Hepatocyte (in vitro differentiated cells): ENCODE data around the gene BCL2. TPM values are rescaled to one million over a fixed set of nuclear protein-coding genes. Genes with fewer than 3 reads are reported as not detected.

ENCODE experiments used
- DNase-seq: peaks from one replicate; pipeline ENCODE4 v3.0.0-alpha.2; 2016; ENCODE audit warnings: low spot score
- H2AFZ ChIP-seq: fragments of 200-600 bp; sonication (generic); 2 replicates; pipeline ENCODE4 v1.6.0; 2016; ENCODE audit warnings: antibody characterized with exemption, mild to moderate bottlenecking
- H3K27ac ChIP-seq: fragments of 200-600 bp; sonication (generic); 2 replicates; pipeline ENCODE4 v1.5.1; 2016; ENCODE audit warnings: mild to moderate bottlenecking
- H3K27me3 ChIP-seq: fragments of 200-600 bp; sonication (generic); 2 replicates; pipeline ENCODE4 v1.6.1; 2016
- H3K36me3 ChIP-seq: fragments of 200-600 bp; sonication (generic); replicated peaks from 2 replicates; pipeline ENCODE4 v1.5.1; 2016; ENCODE audit warnings: low read depth; ENCODE audit not compliant: insufficient read depth
- H3K4me1 ChIP-seq: fragments of 200-600 bp; sonication (generic); 2 replicates; pipeline ENCODE4 v1.5.1; 2016; ENCODE audit warnings: mild to moderate bottlenecking, moderate library complexity; ENCODE audit not compliant: insufficient read depth
- H3K4me2 ChIP-seq: fragments of 200-600 bp; sonication (generic); 2 replicates; pipeline ENCODE4 v1.6.0; 2016
- H3K4me3 ChIP-seq: fragments of 200-600 bp; sonication (generic); 2 replicates; pipeline ENCODE4 v1.5.1; 2016; ENCODE audit warnings: mild to moderate bottlenecking
- H3K79me2 ChIP-seq: fragments of 200-600 bp; sonication (generic); 2 replicates; pipeline ENCODE4 v1.6.0; 2017; ENCODE audit warnings: mild to moderate bottlenecking
- H3K9me2 ChIP-seq: fragments of 200-600 bp; sonication (generic); replicated peaks from 2 replicates; pipeline ENCODE4 v1.6.0; 2017; ENCODE audit warnings: mild to moderate bottlenecking; ENCODE audit not compliant: insufficient read depth
- H3K9me3 ChIP-seq: fragments of 200-600 bp; sonication (generic); 2 replicates; pipeline ENCODE4 v1.5.1; 2016; ENCODE audit warnings: low read depth, mild to moderate bottlenecking
- H4K20me1 ChIP-seq: fragments of 200-600 bp; sonication (generic); 2 replicates; pipeline ENCODE4 v1.6.0; 2016; ENCODE audit warnings: mild to moderate bottlenecking; ENCODE audit not compliant: insufficient read depth, poor library complexity, severe bottlenecking
- CTCF ChIP-seq: fragments of 200-600 bp; sonication (generic); IDR thresholded peaks from 2 replicates; pipeline ENCODE4 v1.5.1; 2016; ENCODE audit warnings: antibody characterized with exemption, mild to moderate bottlenecking; ENCODE audit not compliant: poor library complexity
- EZH2 ChIP-seq: fragments of 200-600 bp; sonication (generic); IDR thresholded peaks from 2 replicates; pipeline ENCODE4 v1.6.1; 2016; ENCODE audit warnings: antibody characterized with exemption, mild to moderate bottlenecking, borderline replicate concordance
- EZH2phosphoT487 ChIP-seq: fragments of 200-600 bp; sonication (generic); IDR thresholded peaks from one replicate; pipeline ENCODE4 v1.6.1; 2018; ENCODE audit warnings: antibody characterized with exemption, mild to moderate bottlenecking, low read depth, moderate library complexity; ENCODE audit not compliant: unreplicated experiment, severe bottlenecking
- WGBS: methylation state at CpG from one replicate; pipeline ENCODE4 v1.1.6; 2016; ENCODE audit warnings: low lambda C conversion rate; ENCODE audit errors: missing lambda C conversion rate; 5-methylcytosine and 5-hydroxymethylcytosine counted together
- polyA plus RNA-seq: library from polyadenylated mRNA; unstranded; fragments of >200 nt; fragmentation: Nextera tagmentation; extraction: Ambion mirVana; gene quantifications from 2 replicates; pipeline ENCODE4 v1.2.1, GENCODE V29; 2016
- total RNA-seq: library from RNA; depleted of rRNA; stranded (reverse); fragments of >200 nt; gene quantifications from 2 replicates; pipeline ENCODE4 v1.2.3, GENCODE V29; 2014

Gene BCL2
- total and polyA plus RNA-seq, 2 experiments from 2014 or later = 1.0 to 11.4 TPM

GRCh38 chr18:63091671-63092364 lies 227.8 kb downstream of the BCL2 start:
- 100% methylated on average over 4 of the region's 4 CpGs for whole genome bisulfite sequencing
- H2AFZ ChIP-seq = no peak overlapping the region
- no peak for DNase-seq
- no peak overlapping the region for H3K4me2 ChIP-seq
- TF ChIP-seq EZH2 (no peak), CTCF (no peak), EZH2phosphoT487 (no peak)
- no peaks in the 10 kb centered on the region for H3K9me3 ChIP-seq
- no peaks in the 10 kb centered on the region for H3K9me2 ChIP-seq
- no peaks in the 10 kb centered on the region for H3K79me2 ChIP-seq
- no peak overlapping the region for H3K27ac ChIP-seq
- H3K36me3 ChIP-seq = no peaks in the 10 kb centered on the region
- no peaks in the 10 kb centered on the region for H4K20me1 ChIP-seq
- H3K4me1 ChIP-seq = peaks cover 9% of the 10 kb centered on the region
- no peaks in the 10 kb centered on the region for H3K27me3 ChIP-seq
- H3K4me3 ChIP-seq = no peak overlapping the region

GRCh38 chr18:63090334-63090733 lies 229.2 kb downstream of the BCL2 start:
- no peak overlapping the region for H3K4me2 ChIP-seq
- no peaks in the 10 kb centered on the region for H3K27me3 ChIP-seq
- WGBS = 37% methylated on average over 12 of the region's 12 CpGs
- peak; percentile 26 for DNase-seq
- no peak overlapping the region for H3K4me3 ChIP-seq
- no peaks in the 10 kb centered on the region for H3K36me3 ChIP-seq
- H4K20me1 ChIP-seq = no peaks in the 10 kb centered on the region
- TF ChIP-seq EZH2 (no peak), CTCF (no peak), EZH2phosphoT487 (no peak)
- H3K79me2 ChIP-seq = no peaks in the 10 kb centered on the region
- H3K27ac ChIP-seq = no peak overlapping the region
- peaks cover 9% of the 10 kb centered on the region for H3K4me1 ChIP-seq
- no peaks in the 10 kb centered on the region for H3K9me3 ChIP-seq
- no peaks in the 10 kb centered on the region for H3K9me2 ChIP-seq
- H2AFZ ChIP-seq = no peak overlapping the region

GRCh38 chr18:63089041-63089440 lies 230.5 kb downstream of the BCL2 start:
- Histone ChIP-seq H3K36me3 (no peaks in the 10 kb centered on the region), H3K27ac (no peak overlapping the region), H3K4me2 (no peak overlapping the region), H3K9me3 (no peaks in the 10 kb centered on the region), H3K27me3 (no peaks in the 10 kb centered on the region), H3K4me3 (no peak overlapping the region), H4K20me1 (no peaks in the 10 kb centered on the region), H2AFZ (no peak overlapping the region), H3K79me2 (no peaks in the 10 kb centered on the region), H3K4me1 (peaks cover 9% of the 10 kb centered on the region), H3K9me2 (no peaks in the 10 kb centered on the region)
- 94% methylated on average over 11 of the region's 11 CpGs for WGBS
- DNase-seq = no peak
- TF ChIP-seq EZH2phosphoT487 (no peak), EZH2 (no peak), CTCF (no peak)
